GM13976 (cell line): ENCODE results near the gene SNX9.
A peak's percentile ranks its signal among the peaks of the same experiment; 100 is the strongest.
"Not testable (repeated sequence)": the region's sequence is repeated elsewhere in the genome, so short reads cannot be mapped to it uniquely, and the experiment has no call there.

ENCODE experiments used
- DNase-seq: peaks from one replicate; pipeline ENCODE4 v3.0.0; 2012; ENCODE audit warnings: low spot score
- in situ Hi-C: fragments of 300-500 bp; cut with MboI; formaldehyde crosslinking; loops from one replicate; pipeline ENCODE4 v1.12.0; 2022; ENCODE audit warnings: low sequenced_read_pairs, mixed read lengths, inconsistent platforms; ENCODE audit not compliant: unreplicated experiment
- TF ChIP-seq, protein P1 (sequence below): IDR thresholded peaks from 2 replicates; pipeline ENCODE4 v1.5.1; 2012; ENCODE audit warnings: borderline replicate concordance, mild to moderate bottlenecking; ENCODE audit not compliant: insufficient read depth; ENCODE audit errors: extremely low read depth, missing control alignments, control extremely low read depth

The SNX9 gene

DNA sequence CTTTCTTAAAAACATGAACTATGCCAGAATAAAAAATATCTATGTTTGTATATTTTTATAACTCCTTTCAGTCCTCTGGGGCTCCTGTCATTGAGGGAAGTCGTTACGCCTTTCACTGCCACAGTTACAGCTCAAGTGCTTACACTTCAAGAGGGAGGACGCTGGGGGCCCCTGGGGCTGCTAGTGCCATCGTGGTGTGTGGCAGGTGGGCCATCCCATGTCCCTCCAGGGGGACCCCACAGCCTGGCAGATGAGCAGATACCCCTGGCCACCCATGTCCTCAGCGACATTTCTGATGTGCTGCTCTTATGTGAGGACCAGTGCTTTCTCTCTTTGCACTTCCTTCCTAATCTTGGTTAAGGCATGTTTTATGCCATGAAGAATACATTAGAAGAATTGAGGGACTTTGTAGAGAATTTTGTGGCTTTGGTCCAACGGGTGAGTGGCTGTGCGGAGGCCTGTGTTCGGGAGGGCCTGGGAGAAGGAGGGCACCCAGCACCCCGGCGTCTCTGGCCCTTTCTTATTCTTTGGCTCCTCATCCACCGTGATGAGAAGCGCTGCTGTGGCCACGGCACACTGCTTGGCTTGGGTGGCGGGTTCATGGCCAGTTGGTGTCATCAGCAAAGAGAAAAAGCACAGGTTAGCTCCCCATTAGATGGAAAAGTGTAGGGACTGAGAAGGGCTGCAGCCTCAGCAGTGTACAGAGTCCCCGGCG is 120.4 kb downstream of the SNX9 start:
- TF ChIP-seq, protein P1, sequence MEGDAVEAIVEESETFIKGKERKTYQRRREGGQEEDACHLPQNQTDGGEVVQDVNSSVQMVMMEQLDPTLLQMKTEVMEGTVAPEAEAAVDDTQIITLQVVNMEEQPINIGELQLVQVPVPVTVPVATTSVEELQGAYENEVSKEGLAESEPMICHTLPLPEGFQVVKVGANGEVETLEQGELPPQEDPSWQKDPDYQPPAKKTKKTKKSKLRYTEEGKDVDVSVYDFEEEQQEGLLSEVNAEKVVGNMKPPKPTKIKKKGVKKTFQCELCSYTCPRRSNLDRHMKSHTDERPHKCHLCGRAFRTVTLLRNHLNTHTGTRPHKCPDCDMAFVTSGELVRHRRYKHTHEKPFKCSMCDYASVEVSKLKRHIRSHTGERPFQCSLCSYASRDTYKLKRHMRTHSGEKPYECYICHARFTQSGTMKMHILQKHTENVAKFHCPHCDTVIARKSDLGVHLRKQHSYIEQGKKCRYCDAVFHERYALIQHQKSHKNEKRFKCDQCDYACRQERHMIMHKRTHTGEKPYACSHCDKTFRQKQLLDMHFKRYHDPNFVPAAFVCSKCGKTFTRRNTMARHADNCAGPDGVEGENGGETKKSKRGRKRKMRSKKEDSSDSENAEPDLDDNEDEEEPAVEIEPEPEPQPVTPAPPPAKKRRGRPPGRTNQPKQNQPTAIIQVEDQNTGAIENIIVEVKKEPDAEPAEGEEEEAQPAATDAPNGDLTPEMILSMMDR, result no peak
- in situ Hi-C loops, result no loop called here
- DNase-seq, result no peak

DNA sequence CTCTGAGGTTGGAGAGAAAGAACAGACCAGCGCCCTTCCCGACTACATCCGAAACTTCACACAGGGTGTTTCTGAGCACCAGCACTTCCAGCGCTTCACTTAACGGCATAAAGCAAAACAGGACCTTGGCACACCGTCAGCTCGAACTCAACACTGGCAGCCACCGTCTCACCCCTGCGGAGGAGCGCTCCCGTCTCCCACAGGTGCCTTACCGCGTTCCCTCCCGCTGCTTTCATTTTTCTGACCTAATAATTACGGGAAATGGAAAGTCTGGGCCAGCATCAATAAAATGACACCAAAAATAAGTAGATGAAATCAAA is 120.9 kb downstream of the SNX9 start:
- no peak for DNase-seq
- TF ChIP-seq, protein P1, result no peak
- in situ Hi-C loops, result no loop called here

DNA sequence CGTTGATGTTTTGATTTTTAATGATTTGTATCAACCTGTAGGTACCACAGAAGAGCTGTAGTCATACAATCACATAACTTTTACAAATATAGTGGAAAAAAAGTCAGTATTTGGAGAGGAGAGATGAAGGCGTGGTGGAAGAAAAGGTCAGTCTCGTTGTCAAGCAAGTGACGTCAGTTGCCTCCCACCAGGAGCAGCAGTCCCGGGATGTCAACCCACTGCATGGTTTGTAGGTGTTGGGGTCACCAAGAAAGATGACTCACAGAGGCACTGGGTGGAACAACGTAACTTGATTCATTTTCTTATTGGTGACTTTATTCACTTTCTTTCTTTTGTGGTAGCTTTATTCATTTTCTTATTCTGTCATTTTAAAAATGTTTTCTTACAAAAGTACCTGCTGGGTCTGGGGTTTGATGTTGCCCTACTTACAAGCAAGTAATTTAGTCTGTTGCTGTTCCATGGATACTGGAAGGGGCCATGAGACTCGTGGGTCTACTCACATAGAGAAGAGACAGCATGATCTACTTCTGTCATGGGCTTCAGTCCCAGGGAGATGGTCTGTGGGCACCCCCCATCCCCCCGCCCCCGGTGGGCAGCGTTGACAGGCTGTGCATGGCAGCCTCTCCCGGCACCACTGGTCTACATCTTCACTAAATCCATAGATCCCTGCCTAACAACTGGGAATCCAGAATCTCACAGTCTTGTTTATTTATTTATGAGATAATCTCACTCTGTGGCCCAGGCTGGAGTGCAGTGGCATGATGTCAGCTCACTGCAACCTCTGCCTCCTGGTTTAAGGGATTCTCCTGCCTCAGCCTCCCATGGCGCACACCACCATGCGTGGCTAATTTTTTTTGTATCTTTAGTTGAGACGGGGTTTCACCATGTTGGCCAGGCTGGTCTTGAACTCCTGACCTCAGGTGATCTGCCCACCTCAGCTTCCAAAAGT is 122.2 kb downstream of the SNX9 start:
- TF ChIP-seq, protein P1, result no peak
- DNase-seq, result no peak
- in situ Hi-C loops, result no loop called here

DNA sequence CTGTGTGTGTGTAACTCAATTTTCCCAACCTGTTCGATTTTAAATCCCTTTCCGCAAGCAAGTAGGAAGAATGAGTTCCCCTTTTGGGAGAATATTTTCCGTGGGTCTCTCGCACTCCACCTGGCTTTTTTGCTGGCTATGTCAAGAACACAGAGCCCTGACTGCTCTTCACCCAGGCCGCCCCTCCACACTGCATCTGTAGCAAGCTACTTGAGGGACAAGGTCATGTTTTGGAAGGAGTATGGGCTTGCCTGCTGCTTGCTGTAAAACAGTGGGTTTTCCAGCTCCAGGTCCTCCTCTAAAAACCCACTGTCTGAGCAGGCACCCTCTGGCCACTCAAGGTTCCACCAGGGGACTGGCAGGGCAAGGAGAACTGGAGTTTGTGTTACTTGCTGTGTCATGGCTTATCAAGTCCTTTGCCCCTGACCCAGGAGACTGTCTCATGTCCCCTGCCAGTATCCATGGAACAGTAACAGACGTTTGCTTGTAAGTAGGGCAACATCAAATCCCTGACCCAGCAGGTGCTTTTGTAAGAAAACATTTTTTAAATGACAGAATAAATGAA is 123.1 kb downstream of the SNX9 start:
- in situ Hi-C loops, result no loop called here

DNA sequence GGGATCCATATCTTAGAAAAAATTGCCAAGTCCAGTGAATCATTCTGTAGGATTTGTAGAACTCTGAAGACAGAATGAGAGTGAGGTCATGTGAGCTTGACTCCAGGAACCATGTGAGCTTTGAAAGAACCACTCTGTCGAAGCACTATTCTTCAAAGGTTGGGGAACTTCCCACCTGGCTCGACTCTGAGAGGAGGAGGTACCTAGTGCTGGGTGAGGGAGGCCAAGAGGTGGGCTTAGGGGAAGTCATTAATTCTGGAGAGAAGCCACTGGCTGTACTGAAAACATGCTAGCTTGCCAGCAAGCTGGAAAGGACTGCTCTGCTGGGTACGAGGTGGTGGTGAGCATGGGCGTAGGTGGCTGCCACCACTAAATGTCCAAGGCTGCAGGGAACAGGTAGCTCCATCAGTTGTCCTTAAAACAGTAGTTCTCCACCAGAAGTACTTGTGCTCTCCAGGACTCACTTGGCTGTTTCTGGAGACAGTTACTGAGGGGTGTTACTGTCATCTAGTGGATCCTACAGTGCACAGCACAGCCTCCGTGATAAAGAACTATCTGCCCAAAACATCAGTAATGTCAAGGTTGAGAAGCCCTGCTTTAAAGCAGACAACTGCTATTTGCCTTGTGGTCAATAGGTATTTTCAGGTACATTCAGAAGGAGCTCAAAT is 124.0 kb downstream of the SNX9 start:
- in situ Hi-C loops, result no loop called here
- peak; percentile 72 for DNase-seq

More for the DNA sequence above, 123.1 kb downstream of the SNX9 start:
- no peak for DNase-seq
- TF ChIP-seq, protein P1, result no peak

DNA sequence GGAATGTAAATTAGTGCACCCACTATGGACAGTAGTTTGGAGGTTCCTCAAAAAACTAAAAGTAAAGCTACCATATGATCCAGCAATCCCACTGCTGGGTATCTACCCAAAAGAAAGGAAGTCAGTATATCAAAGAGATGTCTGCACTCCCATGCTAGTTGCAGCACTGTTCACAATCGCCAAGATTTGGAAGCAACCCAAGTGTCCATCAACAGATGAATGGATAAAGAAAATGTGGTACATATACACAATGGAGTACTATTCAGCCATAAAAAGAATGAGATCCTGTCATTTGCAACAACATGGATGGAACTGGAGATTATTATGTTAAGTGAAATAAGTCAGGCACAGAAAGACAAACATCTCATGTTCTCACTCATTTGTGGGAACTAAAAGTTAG is 127.9 kb downstream of the SNX9 start:
- in situ Hi-C loops, DNase-seq: not testable (repeated sequence)

More for the DNA sequence above, 124.0 kb downstream of the SNX9 start:
- TF ChIP-seq, protein P1, result peak; percentile 68

DNA sequence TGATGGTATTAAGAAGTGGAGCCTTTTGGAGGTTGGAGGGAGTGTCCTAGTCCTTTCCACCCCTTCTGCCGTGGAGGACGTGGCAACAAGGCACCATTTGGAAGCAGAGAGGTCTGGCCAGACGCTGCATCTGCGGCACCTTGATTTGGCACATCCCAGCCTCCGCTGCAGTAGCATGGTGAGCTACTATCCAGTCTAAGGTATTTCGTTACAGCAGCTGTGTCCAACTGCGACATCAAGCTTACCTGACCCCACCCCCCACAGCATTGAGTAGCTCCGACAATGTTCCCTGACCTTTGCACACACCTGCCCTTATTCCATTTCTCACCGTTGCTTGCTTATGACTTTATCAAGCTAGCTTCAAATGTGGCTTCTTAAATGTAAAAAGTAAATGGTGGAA is 128.8 kb downstream of the SNX9 start:
- no peak for DNase-seq
- TF ChIP-seq, protein P1, result no peak
- in situ Hi-C loops, result no loop called here
